Endodermal cell (in vitro differentiated cells): Measurements from ENCODE around the gene INSYN2B. TPM values are rescaled to one million over a fixed set of nuclear protein-coding genes. Genes with fewer than 3 reads are reported as not detected.
"Not testable (repeated sequence)": the region's sequence is repeated elsewhere in the genome, so short reads cannot be mapped to it uniquely, and the experiment has no call there.

Experiments used
- DNase-seq: peaks from one replicate; pipeline ENCODE4 v3.0.0-alpha.2; 2017
- H3K27ac ChIP-seq: 2 replicates; pipeline ENCODE4 v1.5.1; 2013; ENCODE audit warnings: mild to moderate bottlenecking, low read depth, low read length, moderate library complexity
- H3K27me3 ChIP-seq: 2 replicates; pipeline ENCODE4 v1.6.1; 2013; ENCODE audit warnings: mild to moderate bottlenecking, low read length, moderate library complexity; ENCODE audit not compliant: insufficient read depth, control insufficient read depth, poor library complexity, severe bottlenecking
- H3K36me3 ChIP-seq: 2 replicates; pipeline ENCODE4 v1.7.0; 2013; ENCODE audit warnings: mild to moderate bottlenecking, low read length, moderate library complexity; ENCODE audit not compliant: control insufficient read depth, insufficient read depth
- H3K4me1 ChIP-seq: one replicate; pipeline ENCODE4 v1.7.0; 2013; ENCODE audit warnings: low read length; ENCODE audit not compliant: control insufficient read depth, insufficient read depth
- H3K4me3 ChIP-seq: 2 replicates; pipeline ENCODE4 v1.5.1; 2013; ENCODE audit warnings: mild to moderate bottlenecking, low read length, moderate library complexity
- H3K9ac ChIP-seq: 2 replicates; pipeline ENCODE4 v1.6.1; 2013; ENCODE audit warnings: mild to moderate bottlenecking, low read length, moderate library complexity; ENCODE audit not compliant: poor library complexity, severe bottlenecking; ENCODE audit errors: extremely low read depth
- H3K9me3 ChIP-seq: 2 replicates; pipeline ENCODE4 v1.6.1; 2013; ENCODE audit warnings: mild to moderate bottlenecking, low read length, moderate library complexity; ENCODE audit not compliant: control insufficient read depth
- H3K27ac Mint-ChIP-seq: 2 replicates; pipeline ENCODE4 v1.8.0; 2020; ENCODE audit warnings: mixed read lengths
- H3K27me3 Mint-ChIP-seq: 2 replicates; pipeline ENCODE4 v1.8.0; 2021; ENCODE audit warnings: mild to moderate bottlenecking, mixed read lengths; ENCODE audit not compliant: insufficient read depth
- H3K36me3 Mint-ChIP-seq: 2 replicates; pipeline ENCODE4 v1.8.0; 2020; ENCODE audit warnings: low read depth, mixed read lengths
- H3K4me1 Mint-ChIP-seq: 2 replicates; pipeline ENCODE4 v1.8.0; 2020; ENCODE audit warnings: mixed read lengths
- H3K4me3 Mint-ChIP-seq: 2 replicates; pipeline ENCODE4 v1.8.0; 2020; ENCODE audit warnings: mild to moderate bottlenecking, moderate library complexity, mixed read lengths
- H3K9me3 Mint-ChIP-seq: 2 replicates; pipeline ENCODE4 v1.8.0; 2020; ENCODE audit warnings: mild to moderate bottlenecking, mixed read lengths
- CTCF ChIP-seq: fragments of 200-600 bp; sonication (generic); conservative IDR thresholded peaks from 2 replicates; pipeline ENCODE4 v1.5.0; 2021; ENCODE audit warnings: antibody characterized with exemption, mild to moderate bottlenecking
- WGBS, 2 experiments: methylation state at CpG; one replicate each; pipeline versions ENCODE4 v1.1.5 to v1.1.7; 2013; ENCODE audit warnings: missing lambda C conversion rate in 2 of 2, mixed read lengths in 1 of 2; ENCODE audit not compliant: insufficient coverage in 1 of 2, insufficient read length in 1 of 2; 5-methylcytosine and 5-hydroxymethylcytosine counted together
- total RNA-seq, 2 donors: library from RNA; stranded (reverse); fragmentation: NEBNext Ultra II Directional in 1 of 2; extraction: Animal tissue kit (Norgen Biotek cat#: 25700) in 1 of 2; gene quantifications; 2 replicates in 1 of 2; 3 replicates in 1 of 2; pipeline ENCODE4 v1.2.1, GENCODE V29; 2021

The INSYN2B gene
- total RNA-seq, 2 donors from 2014 or later: not detected

- no peaks in the 10 kb centered on the region for H3K4me1 Mint-ChIP-seq
- no peak overlapping the region for H3K4me3 Mint-ChIP-seq
- Histone ChIP-seq H3K27ac (no peak overlapping the region), H3K4me1 (no peaks in the 10 kb centered on the region), H3K27me3 (no peaks in the 10 kb centered on the region), H3K9me3 (no peaks in the 10 kb centered on the region), H3K4me3 (no peak overlapping the region), H3K36me3 (no peaks in the 10 kb centered on the region), H3K9ac (no peak overlapping the region)
- DNase-seq: no peak
- no peaks in the 10 kb centered on the region for H3K9me3 Mint-ChIP-seq
- TF ChIP-seq CTCF: no peak
- 91 to 95% methylated on average over 1 to 3 of the region's 3 CpGs for WGBS, 2 experiments
- H3K27ac Mint-ChIP-seq: no peak overlapping the region
- peaks cover 5% of the 10 kb centered on the region for H3K27me3 Mint-ChIP-seq
- H3K36me3 Mint-ChIP-seq: no peaks in the 10 kb centered on the region
Observed at GRCh38 chr5:169956126-169956525, 24.2 kb downstream of the INSYN2B start.

- Mint-ChIP-seq H3K4me3 (no peak overlapping the region), H3K9me3 (peaks cover 3% of the 10 kb centered on the region), H3K36me3 (no peaks in the 10 kb centered on the region), H3K27me3 (peaks cover 5% of the 10 kb centered on the region), H3K27ac (no peak overlapping the region), H3K4me1 (no peaks in the 10 kb centered on the region)
- Histone ChIP-seq H3K9ac (no peak overlapping the region), H3K27ac (no peak overlapping the region), H3K4me1 (no peaks in the 10 kb centered on the region), H3K9me3 (no peaks in the 10 kb centered on the region), H3K4me3 (no peak overlapping the region), H3K36me3 (no peaks in the 10 kb centered on the region), H3K27me3 (no peaks in the 10 kb centered on the region)
- DNase-seq: no peak
- WGBS, 2 experiments: 89 to 99% methylated on average over 6 of the region's 6 CpGs
- TF ChIP-seq CTCF: no peak
Observed at GRCh38 chr5:169954786-169955185, 25.5 kb downstream of the INSYN2B start.

- not testable (repeated sequence) for H3K4me1 Mint-ChIP-seq, H3K4me3 ChIP-seq, H3K36me3 ChIP-seq, H3K27ac Mint-ChIP-seq, H3K27me3 Mint-ChIP-seq, H3K4me1 ChIP-seq, H3K4me3 Mint-ChIP-seq, DNase-seq, H3K9ac ChIP-seq, H3K9me3 ChIP-seq, H3K27ac ChIP-seq, H3K36me3 Mint-ChIP-seq, H3K27me3 ChIP-seq, H3K9me3 Mint-ChIP-seq
- 93 to 95% methylated on average over 3 to 4 of the region's 4 CpGs for WGBS, 2 experiments
Observed at GRCh38 chr5:169953196-169953595, 27.1 kb downstream of the INSYN2B start.

GRCh38 chr5:169950333-169950732, 30.0 kb downstream of the INSYN2B start:
- Histone ChIP-seq H3K9ac (no peak overlapping the region), H3K27ac (no peak overlapping the region), H3K9me3 (no peaks in the 10 kb centered on the region), H3K27me3 (no peaks in the 10 kb centered on the region), H3K36me3 (no peaks in the 10 kb centered on the region), H3K4me3 (no peak overlapping the region), H3K4me1 (no peaks in the 10 kb centered on the region)
- Mint-ChIP-seq H3K9me3 (peaks cover 7% of the 10 kb centered on the region), H3K4me1 (peaks cover 17% of the 10 kb centered on the region), H3K27ac (no peak overlapping the region), H3K27me3 (peaks cover 5% of the 10 kb centered on the region), H3K4me3 (no peak overlapping the region), H3K36me3 (no peaks in the 10 kb centered on the region)
- no peak for TF ChIP-seq CTCF
- DNase-seq: no peak
- WGBS, 2 experiments: 88 to 100% methylated on average over 1 to 2 of the region's 2 CpGs
